Sigmoid colon (tissue), 7 donors: ENCODE results near the gene CCND3. TPM values are rescaled to one million over a fixed set of nuclear protein-coding genes. Genes with fewer than 3 reads are reported as not detected.

Source experiments
- DNase-seq: peaks from one replicate; pipeline ENCODE4 v3.0.0-alpha.2; 2019
- H3K27ac ChIP-seq, 4 donors: fragments of 200-600 bp; sonication (generic); one replicate each; pipeline ENCODE4 v1.5.1; 2016 to 2019; ENCODE audit warnings: mild to moderate bottlenecking in 1 of 4
- H3K27me3 ChIP-seq, 3 donors: fragments of 200-600 bp; sonication (generic); one replicate each; pipeline ENCODE4 v1.5.1; 2019; ENCODE audit warnings: mild to moderate bottlenecking in 1 of 3
- H3K36me3 ChIP-seq, 4 donors: fragments of 200-600 bp; sonication (generic); one replicate each; pipeline ENCODE4 v1.5.1; 2016 to 2019
- H3K4me1 ChIP-seq, 4 donors: fragments of 200-600 bp; sonication (generic); one replicate each; pipeline ENCODE4 v1.5.1; 2017 to 2019
- H3K4me3 ChIP-seq, 4 donors: fragments of 200-600 bp; sonication (generic); one replicate each; pipeline ENCODE4 v1.5.1; 2017 to 2019; ENCODE audit warnings: mild to moderate bottlenecking in 2 of 4, moderate library complexity in 1 of 4
- H3K9me3 ChIP-seq, 4 donors: fragments of 200-600 bp in 3 of 4; sonication (generic) in 3 of 4; one replicate each; pipeline versions ENCODE4 v1.5.1 to v1.6.1; 2013 to 2019
- CTCF ChIP-seq, 4 experiments: fragments of 450-650 bp in 3 of 4; fragments of 200-600 bp in 1 of 4; IDR thresholded peaks; one replicate each; pipeline ENCODE4 v1.5.1; 2016 to 2019; ENCODE audit warnings: antibody characterized with exemption in 4 of 4, mild to moderate bottlenecking in 3 of 4, moderate library complexity in 2 of 4
- EP300 ChIP-seq, 4 donors: sonication (generic); formaldehyde crosslinking; IDR thresholded peaks; one replicate each; pipeline ENCODE4 v1.6.1; 2017; ENCODE audit warnings: antibody characterized with exemption in 4 of 4
- POLR2A ChIP-seq, 2 donors: fragments of 450-650 bp; IDR thresholded peaks; one replicate each; pipeline ENCODE4 v1.6.1; 2016; ENCODE audit warnings: antibody characterized with exemption in 2 of 2, mild to moderate bottlenecking in 2 of 2, moderate library complexity in 2 of 2
- POLR2AphosphoS5 ChIP-seq, 4 donors: sonication (generic); formaldehyde crosslinking; IDR thresholded peaks; one replicate each; pipeline ENCODE4 v1.6.1; 2017; ENCODE audit warnings: antibody characterized with exemption in 4 of 4
- WGBS, 2 donors: extraction: QIAGEN DNeasy Blood & Tissue Kit; methylation state at CpG; one replicate each; pipeline ENCODE4 v1.1.7; 2013; 5-methylcytosine and 5-hydroxymethylcytosine counted together
- intact Hi-C: fragments of 100-400 bp; cut with DNase I; formaldehyde crosslinking; loops from one replicate; pipeline ENCODE4 v1.15.1; 2023
- polyA plus RNA-seq, 3 donors: library from polyadenylated mRNA; stranded (reverse); fragments of 200-250 nt; gene quantifications; one replicate each; pipeline ENCODE4 v1.2.3, GENCODE V29; 2013
- total RNA-seq, 4 donors: library from RNA; depleted of rRNA; stranded (reverse); fragments of >200 nt; gene quantifications; one replicate each; pipeline ENCODE4 v1.1.0, GENCODE V29; 2016
- donor health status: healthy with polysubstance abuse.
- donor health status: Bipolar disorder and iron deficiency.
- donor health status: healthy.

CCND3 gene
- total and polyA plus RNA-seq, 7 donors = 43.2 to 144 (median 102) TPM

GRCh38 chr6:41938590-41939175 is 2.9 kb downstream of the CCND3 start:
- peaks cover 0 to 61% (median 51%) of the 10 kb centered on the region in 4 donors for H3K4me1 ChIP-seq
- H3K4me3 ChIP-seq = no peak overlapping the region
- no peaks in the 10 kb centered on the region for H3K27me3 ChIP-seq
- intact Hi-C loops = no loop called here
- TF ChIP-seq POLR2A (IDR thresholded peaks at IDR 0.05) = no peak
- no peak for TF ChIP-seq EP300 (IDR thresholded peaks at IDR 0.05)
- TF ChIP-seq CTCF (IDR thresholded peaks at IDR 0.05) = no peak
- no peak for TF ChIP-seq POLR2AphosphoS5 (IDR thresholded peaks at IDR 0.05)
- H3K36me3 ChIP-seq = peaks cover 4 to 24% (median 21%) of the 10 kb centered on the region in 4 donors
- WGBS, 2 donors = 62 to 87% methylated on average over 5 of the region's 5 CpGs
- no peak for DNase-seq
- no peaks in the 10 kb centered on the region for H3K9me3 ChIP-seq
- peak overlapping the region; percentile 86 to 94 (median 89) for H3K27ac ChIP-seq

- peak overlapping the region; percentile 86 to 94 (median 89) for H3K27ac ChIP-seq
- H3K9me3 ChIP-seq = no peaks in the 10 kb centered on the region
- no peak for TF ChIP-seq POLR2AphosphoS5 (IDR thresholded peaks at IDR 0.05)
- TF ChIP-seq EP300 (IDR thresholded peaks at IDR 0.05) = no peak
- no peaks in the 10 kb centered on the region for H3K27me3 ChIP-seq
- intact Hi-C loops = no loop called here
- peaks cover 6 to 31% (median 22%) of the 10 kb centered on the region in 4 donors for H3K36me3 ChIP-seq
- 44 to 81% methylated on average over 4 of the region's 4 CpGs for WGBS, 2 donors
- no peak for DNase-seq
- peaks cover 0 to 61% (median 51%) of the 10 kb centered on the region in 4 donors for H3K4me1 ChIP-seq
- H3K4me3 ChIP-seq = no peak overlapping the region
Observed at GRCh38 chr6:41937861-41938574, 3.6 kb downstream of the CCND3 start.

GRCh38 chr6:41937472-41937860 is 4.1 kb downstream of the CCND3 start:
- TF ChIP-seq POLR2AphosphoS5 (IDR thresholded peaks at IDR 0.05) (no peak), EP300 (IDR thresholded peaks at IDR 0.05) (no peak), POLR2A (IDR thresholded peaks at IDR 0.05) (no peak), CTCF (IDR thresholded peaks at IDR 0.05) (no peak)
- intact Hi-C loops = no loop called here
- Histone ChIP-seq H3K27me3 (no peaks in the 10 kb centered on the region), H3K4me1 (peaks cover 0 to 60% (median 49%) of the 10 kb centered on the region in 4 donors), H3K36me3 (peaks cover 11 to 36% (median 28%) of the 10 kb centered on the region in 4 donors), H3K4me3 (no peak overlapping the region), H3K27ac (peak overlapping the region; percentile 86 to 94 (median 89)), H3K9me3 (no peaks in the 10 kb centered on the region)
- DNase-seq = no peak
- 57 to 72% methylated on average over 2 of the region's 2 CpGs for WGBS, 2 donors

GRCh38 chr6:41936073-41936837 is 5.4 kb downstream of the CCND3 start:
- no peak overlapping the region for H3K4me3 ChIP-seq
- peaks cover 20 to 48% (median 39%) of the 10 kb centered on the region in 4 donors for H3K36me3 ChIP-seq
- peak overlapping the region; percentile 22 to 90 (median 76) for H3K27ac ChIP-seq
- peak; percentile 85 for DNase-seq
- intact Hi-C loops = no loop called here
- H3K27me3 ChIP-seq = no peaks in the 10 kb centered on the region
- no peaks in the 10 kb centered on the region for H3K9me3 ChIP-seq
- TF ChIP-seq POLR2AphosphoS5 (IDR thresholded peaks at IDR 0.05) (peak in 2 of 4 donors; percentile 24 to 39), EP300 (IDR thresholded peaks at IDR 0.05) (no peak), POLR2A (IDR thresholded peaks at IDR 0.05) (no peak), CTCF (IDR thresholded peaks at IDR 0.05) (peak; percentile 69 to 83 (median 72))
- peaks cover 0 to 55% (median 44%) of the 10 kb centered on the region in 4 donors for H3K4me1 ChIP-seq
- WGBS, 2 donors = 45 to 56% methylated on average over 10 of the region's 10 CpGs

GRCh38 chr6:41935685-41936072 is 5.9 kb downstream of the CCND3 start:
- WGBS, 2 donors = 57 to 86% methylated on average over 8 of the region's 8 CpGs
- no peaks in the 10 kb centered on the region for H3K9me3 ChIP-seq
- H3K4me1 ChIP-seq = peaks cover 0 to 50% (median 42%) of the 10 kb centered on the region in 4 donors
- peak overlapping the region in 2 of 4 donors; percentile 3 to 88 for H3K27ac ChIP-seq
- no peak overlapping the region for H3K4me3 ChIP-seq
- intact Hi-C loops = no loop called here
- TF ChIP-seq POLR2A (IDR thresholded peaks at IDR 0.05) = no peak
- no peak for TF ChIP-seq CTCF (IDR thresholded peaks at IDR 0.05)
- TF ChIP-seq EP300 (IDR thresholded peaks at IDR 0.05) = no peak
- TF ChIP-seq POLR2AphosphoS5 (IDR thresholded peaks at IDR 0.05) = no peak
- H3K36me3 ChIP-seq = peaks cover 24 to 54% (median 43%) of the 10 kb centered on the region in 4 donors
- H3K27me3 ChIP-seq = no peaks in the 10 kb centered on the region
- no peak for DNase-seq
